ENCODE measurements around the gene DCAF11.

DNA sequence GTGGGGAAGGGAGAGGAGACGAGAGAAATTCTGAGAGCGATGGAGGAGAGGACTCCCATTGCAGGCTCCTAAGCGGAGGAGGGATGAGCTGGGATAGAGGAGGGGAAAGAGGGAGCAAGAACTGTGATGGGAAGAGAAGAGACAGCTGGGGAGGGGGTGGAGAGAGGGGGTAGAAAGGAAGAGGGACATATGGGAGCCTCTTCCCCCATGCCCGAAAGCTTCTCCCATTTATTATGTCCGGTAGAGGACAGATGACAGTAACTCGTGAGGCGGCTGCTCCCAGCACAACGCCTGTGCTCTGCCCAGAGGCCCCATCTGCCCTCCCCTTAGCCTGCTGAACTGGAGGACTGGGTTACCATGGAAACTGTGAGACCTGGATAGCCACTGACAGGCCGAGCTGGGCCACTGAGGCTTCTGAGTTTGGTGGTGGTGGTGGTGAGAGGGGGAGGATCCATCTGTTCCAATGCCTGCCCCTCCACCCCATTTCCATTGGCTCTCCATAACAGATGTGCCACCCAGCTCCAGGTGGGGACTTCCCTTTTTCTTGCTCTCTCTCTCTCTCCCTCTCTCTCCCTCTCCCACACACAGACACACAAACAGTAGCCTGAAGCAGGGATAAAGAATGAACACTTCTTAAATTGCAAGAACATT is 35.0 kb upstream of the DCAF11 start:
- TF ChIP-seq POLR2A (IDR thresholded peaks at IDR 0.05), result no peak
- TF ChIP-seq, protein P1, sequence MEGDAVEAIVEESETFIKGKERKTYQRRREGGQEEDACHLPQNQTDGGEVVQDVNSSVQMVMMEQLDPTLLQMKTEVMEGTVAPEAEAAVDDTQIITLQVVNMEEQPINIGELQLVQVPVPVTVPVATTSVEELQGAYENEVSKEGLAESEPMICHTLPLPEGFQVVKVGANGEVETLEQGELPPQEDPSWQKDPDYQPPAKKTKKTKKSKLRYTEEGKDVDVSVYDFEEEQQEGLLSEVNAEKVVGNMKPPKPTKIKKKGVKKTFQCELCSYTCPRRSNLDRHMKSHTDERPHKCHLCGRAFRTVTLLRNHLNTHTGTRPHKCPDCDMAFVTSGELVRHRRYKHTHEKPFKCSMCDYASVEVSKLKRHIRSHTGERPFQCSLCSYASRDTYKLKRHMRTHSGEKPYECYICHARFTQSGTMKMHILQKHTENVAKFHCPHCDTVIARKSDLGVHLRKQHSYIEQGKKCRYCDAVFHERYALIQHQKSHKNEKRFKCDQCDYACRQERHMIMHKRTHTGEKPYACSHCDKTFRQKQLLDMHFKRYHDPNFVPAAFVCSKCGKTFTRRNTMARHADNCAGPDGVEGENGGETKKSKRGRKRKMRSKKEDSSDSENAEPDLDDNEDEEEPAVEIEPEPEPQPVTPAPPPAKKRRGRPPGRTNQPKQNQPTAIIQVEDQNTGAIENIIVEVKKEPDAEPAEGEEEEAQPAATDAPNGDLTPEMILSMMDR (IDR thresholded peaks at IDR 0.05), result no peak
